ENCODE results near the gene PDLIM7. TPM values are rescaled to one million over a fixed set of nuclear protein-coding genes. Genes with fewer than 3 reads are reported as not detected.

Gene PDLIM7
- total RNA-seq, 4 donors from 2014 or later: 28.7 to 41.3 (median 32.0) TPM

DNA sequence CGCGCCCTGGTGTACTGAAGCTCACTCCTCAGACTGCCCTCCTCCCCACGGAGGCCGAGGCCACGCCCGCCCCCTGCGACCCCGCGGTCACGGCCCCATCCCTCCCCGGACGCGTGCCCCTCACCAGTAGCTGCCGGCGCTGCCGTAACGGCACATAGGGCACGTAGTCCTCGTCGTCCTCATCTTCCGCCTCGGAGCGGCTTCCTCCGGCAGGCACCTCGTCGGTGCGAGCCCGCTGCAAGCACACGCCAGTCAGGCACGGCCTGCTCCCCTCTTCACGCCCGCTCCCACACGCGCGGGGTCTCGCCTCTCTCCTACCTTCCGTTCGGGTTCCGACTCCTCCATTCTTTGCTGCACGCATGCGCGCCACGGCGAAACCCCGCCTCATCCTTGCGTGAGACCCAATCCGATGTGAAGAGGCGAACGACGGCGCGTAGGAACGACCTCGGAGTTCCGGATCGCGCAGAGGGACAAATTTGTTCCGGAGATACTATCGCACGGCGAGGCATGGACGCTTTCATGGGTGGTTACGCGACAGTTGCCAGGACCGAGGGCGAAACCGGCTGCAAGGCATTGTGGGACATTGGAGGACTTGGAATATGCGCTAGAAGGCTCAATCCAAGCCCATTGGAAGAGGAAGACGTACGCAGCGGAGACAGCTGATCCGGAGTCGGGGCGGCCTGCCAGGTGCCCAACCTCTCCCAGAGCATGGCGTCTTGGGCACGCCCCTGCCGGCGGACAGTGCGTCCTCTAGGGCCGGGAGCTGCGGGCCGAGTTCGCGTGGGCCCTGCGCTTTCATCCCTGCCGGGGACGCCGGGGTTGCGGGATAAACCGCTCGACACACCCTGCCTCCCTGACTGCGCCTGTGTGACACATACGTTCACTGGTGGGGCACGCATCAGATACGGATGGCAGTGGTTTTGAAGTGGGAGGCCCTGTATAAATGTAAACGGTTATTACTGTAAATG, 19.5 kb upstream of the PDLIM7 start, which contains the start of gene DDX41:
Gene DDX41, minus strand, starts transcription at position 361 of the 968 bp plus-strand sequence. Its CDS starts 16 bp downstream, at position 345.
- Histone ChIP-seq H3K27me3 (no peaks in the 10 kb centered on the region), H3K27ac (peak within 1 kb of the TSS; percentile 89), H3K4me3 (peak within 1 kb of the TSS; percentile 98), H3K36me3 (peaks cover 59% of the 10 kb centered on the region), H3K4me1 (peaks cover 29% of the 10 kb centered on the region), H3K9me3 (no peaks in the 10 kb centered on the region)
- TF ChIP-seq CTCF (IDR thresholded peaks at IDR 0.05) (peak in 1 of 2 donors; percentile 13), POLR2AphosphoS5 (IDR thresholded peaks at IDR 0.05) (peak in 2 of 3 donors; percentile 93 to 99), POLR2A (IDR thresholded peaks at IDR 0.05) (peak in 1 of 2 donors; percentile 14), EP300 (IDR thresholded peaks at IDR 0.05) (no peak)
- peak; percentile 98 to 99 for DNase-seq (ENCODE audit: low spot score in 2 of 2)
- WGBS: under 1% methylated on average over 56 of the region's 96 CpGs

DNA sequence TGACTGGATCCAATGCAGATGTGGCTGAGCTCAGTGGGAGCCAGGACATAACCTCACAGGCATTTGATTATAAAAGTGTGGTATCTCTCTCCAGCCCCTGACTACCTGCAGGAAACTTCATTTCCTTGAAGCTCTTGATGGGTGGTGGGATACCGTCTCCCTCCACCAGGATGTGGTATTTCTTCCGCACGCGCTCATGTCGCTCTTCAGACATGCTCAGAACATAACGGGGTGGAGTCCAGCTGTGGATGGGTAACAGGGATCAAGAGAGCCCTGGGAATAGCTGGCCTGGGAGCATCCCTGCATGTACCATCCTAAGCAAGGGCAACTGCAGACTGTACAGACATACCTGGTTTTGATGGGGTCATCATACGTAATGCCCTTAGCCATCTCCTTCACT, 18.2 kb upstream of the PDLIM7 start:
- H3K4me1 ChIP-seq: peaks cover 29% of the 10 kb centered on the region
- H3K9me3 ChIP-seq: no peaks in the 10 kb centered on the region
- 89% methylated on average over 7 of the region's 7 CpGs for WGBS
- no peak overlapping the region for H3K27ac ChIP-seq
- no peak for DNase-seq (ENCODE audit: low spot score in 2 of 2)
- H3K36me3 ChIP-seq: peaks cover 59% of the 10 kb centered on the region
- H3K27me3 ChIP-seq: no peaks in the 10 kb centered on the region
- no peak for TF ChIP-seq POLR2A (IDR thresholded peaks at IDR 0.05)
- no peak for TF ChIP-seq POLR2AphosphoS5 (IDR thresholded peaks at IDR 0.05)
- no peak for TF ChIP-seq CTCF (IDR thresholded peaks at IDR 0.05)
- TF ChIP-seq EP300 (IDR thresholded peaks at IDR 0.05): no peak
- H3K4me3 ChIP-seq: peak overlapping the region; percentile 98

- Histone ChIP-seq H3K4me3 (no peak overlapping the region), H3K36me3 (peaks cover 55% of the 10 kb centered on the region), H3K27ac (no peak overlapping the region), H3K4me1 (peaks cover 29% of the 10 kb centered on the region), H3K9me3 (no peaks in the 10 kb centered on the region), H3K27me3 (no peaks in the 10 kb centered on the region)
- DNase-seq (ENCODE audit: low spot score in 2 of 2): no peak
- 92% methylated on average over 6 of the region's 11 CpGs for WGBS
- TF ChIP-seq CTCF (IDR thresholded peaks at IDR 0.05) (no peak), POLR2A (IDR thresholded peaks at IDR 0.05) (no peak), POLR2AphosphoS5 (IDR thresholded peaks at IDR 0.05) (no peak), EP300 (IDR thresholded peaks at IDR 0.05) (no peak)
Measured at GRCh38 chr5:177514541-177514940, 17.1 kb upstream of the PDLIM7 start.

GRCh38 chr5:177513500-177513899, 16.1 kb upstream of the PDLIM7 start:
- peaks cover 23% of the 10 kb centered on the region for H3K4me1 ChIP-seq
- TF ChIP-seq POLR2A (IDR thresholded peaks at IDR 0.05) (no peak), EP300 (IDR thresholded peaks at IDR 0.05) (no peak), POLR2AphosphoS5 (IDR thresholded peaks at IDR 0.05) (no peak), CTCF (IDR thresholded peaks at IDR 0.05) (no peak)
- WGBS: 98% methylated on average over 14 of the region's 15 CpGs
- H3K27ac ChIP-seq: no peak overlapping the region
- H3K4me3 ChIP-seq: no peak overlapping the region
- no peak for DNase-seq (ENCODE audit: low spot score in 2 of 2)
- peaks cover 55% of the 10 kb centered on the region for H3K36me3 ChIP-seq
- no peaks in the 10 kb centered on the region for H3K9me3 ChIP-seq
- no peaks in the 10 kb centered on the region for H3K27me3 ChIP-seq

DNA sequence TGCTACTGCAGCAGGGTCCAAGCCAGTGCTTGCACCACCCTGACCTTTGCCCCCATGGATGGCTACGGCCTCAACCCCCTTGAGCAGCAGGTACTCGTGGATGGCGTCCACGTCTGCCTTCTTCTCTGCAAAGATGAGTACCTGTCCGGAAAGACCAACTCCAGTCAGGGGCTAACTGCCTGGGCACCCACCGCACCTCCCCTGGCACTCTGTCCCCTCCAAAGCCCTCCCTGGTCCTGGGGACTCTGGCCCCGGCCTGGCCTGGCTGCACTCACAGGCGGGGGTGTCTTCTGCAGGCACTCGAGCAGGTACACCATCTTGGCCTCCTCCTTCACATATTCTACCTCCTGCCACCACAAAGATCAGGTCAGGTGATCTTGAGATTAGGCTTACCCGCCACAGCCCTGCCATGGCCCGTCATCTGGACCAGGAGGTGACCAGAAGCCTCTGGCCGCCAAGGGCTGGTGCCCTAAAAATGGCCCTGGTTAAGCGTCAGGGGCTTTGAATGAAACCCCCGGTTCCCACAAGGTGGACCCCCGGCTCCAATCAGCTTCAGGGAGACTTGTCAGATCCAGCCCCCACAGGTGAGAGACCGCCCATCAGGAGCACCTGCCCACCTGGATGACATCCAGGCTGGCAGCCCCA, 15.5 kb upstream of the PDLIM7 start:
- Histone ChIP-seq H3K36me3 (peaks cover 55% of the 10 kb centered on the region), H3K9me3 (no peaks in the 10 kb centered on the region), H3K27me3 (no peaks in the 10 kb centered on the region), H3K4me1 (peaks cover 23% of the 10 kb centered on the region), H3K4me3 (no peak overlapping the region), H3K27ac (no peak overlapping the region)
- no peak for DNase-seq (ENCODE audit: low spot score in 2 of 2)
- TF ChIP-seq POLR2AphosphoS5 (IDR thresholded peaks at IDR 0.05) (no peak), CTCF (IDR thresholded peaks at IDR 0.05) (no peak)
- 92% methylated on average over 5 of the region's 16 CpGs for WGBS
